HEK293 (cell line): ENCODE measurements around the gene TMEM119.

Experiments used
- BCL11A ChIP-seq: fragments of 450-650 bp; formaldehyde crosslinking; IDR thresholded peaks from 2 replicates; pipeline ENCODE4 v1.5.1; 2016; ENCODE audit warnings: low read depth, missing biosample characterization, missing genetic modification characterization
- CTCF ChIP-seq: fragments of 450-650 bp; formaldehyde crosslinking; IDR thresholded peaks from 2 replicates; pipeline ENCODE4 v1.5.1; 2016; ENCODE audit warnings: missing biosample characterization, missing genetic modification characterization
- GFI1B ChIP-seq: fragments of 450-650 bp; formaldehyde crosslinking; IDR thresholded peaks from 2 replicates; pipeline ENCODE4 v1.5.1; 2016; ENCODE audit warnings: missing biosample characterization, missing genetic modification characterization
- HIC1 ChIP-seq: fragments of 450-650 bp; formaldehyde crosslinking; IDR thresholded peaks from 2 replicates; pipeline ENCODE4 v1.5.1; 2016; ENCODE audit warnings: missing biosample characterization, missing genetic modification characterization
- HOXA7 ChIP-seq: sonication (generic); formaldehyde crosslinking; IDR thresholded peaks from 2 replicates; pipeline ENCODE4 v1.8.1; 2022; ENCODE audit warnings: missing genetic modification reagents, borderline replicate concordance
- REST ChIP-seq: fragments of 450-650 bp; formaldehyde crosslinking; IDR thresholded peaks from 2 replicates; pipeline ENCODE4 v1.5.1; 2016; ENCODE audit warnings: missing biosample characterization, missing genetic modification characterization
- SETDB1 ChIP-seq: IDR thresholded peaks from one replicate; pipeline ENCODE4 v1.6.1; 2017; ENCODE audit warnings: mild to moderate bottlenecking, low read length, moderate library complexity, mixed read lengths; ENCODE audit not compliant: insufficient read length
- ZBTB21 ChIP-seq: fragments of 450-650 bp; formaldehyde crosslinking; IDR thresholded peaks from 2 replicates; pipeline ENCODE4 v1.5.1; 2017; ENCODE audit warnings: missing biosample characterization, missing genetic modification characterization
- ZNF354C ChIP-seq: fragments of 450-650 bp; formaldehyde crosslinking; IDR thresholded peaks from 2 replicates; pipeline ENCODE4 v1.5.1; 2016; ENCODE audit warnings: missing biosample characterization, missing genetic modification characterization, low read depth, borderline replicate concordance
- ZNF404 ChIP-seq: fragments of 450-650 bp; formaldehyde crosslinking; IDR thresholded peaks from 2 replicates; pipeline ENCODE4 v1.5.1; 2017; ENCODE audit warnings: missing biosample characterization, missing genetic modification characterization
- ZNF423 ChIP-seq: fragments of 450-650 bp; formaldehyde crosslinking; IDR thresholded peaks from 2 replicates; pipeline ENCODE4 v1.5.1; 2016; ENCODE audit warnings: missing biosample characterization, missing genetic modification characterization
- ZNF658 ChIP-seq: fragments of 450-650 bp; formaldehyde crosslinking; IDR thresholded peaks from 2 replicates; pipeline ENCODE4; 2016; ENCODE audit warnings: missing biosample characterization, missing genetic modification characterization

GRCh38 chr12:108634341-108634751, 36.5 kb upstream of the TMEM119 start:
- TF ChIP-seq ZNF658 (tag by site-specific recombination) (no peak), HIC1 (tag by site-specific recombination) (no peak), CTCF (no peak), ZNF354C (no peak), GFI1B (tag by site-specific recombination) (no peak), HOXA7 (CRISPR knock-in tag) (no peak), ZNF423 (tag by site-specific recombination) (no peak), BCL11A (tag by site-specific recombination) (no peak), SETDB1 (no peak), REST (tag by site-specific recombination) (no peak), ZNF404 (tag by site-specific recombination) (no peak), ZBTB21 (tag by site-specific recombination) (no peak)
